ENCODE data around the gene ZBTB8OS. TPM values are rescaled to one million over a fixed set of nuclear protein-coding genes. Genes with fewer than 3 reads are reported as not detected.
A peak's percentile ranks its signal among the peaks of the same experiment; 100 is the strongest.

Gene ZBTB8OS
- total and polyA plus RNA-seq, 9 of the 15 experiments (the other 6 are each of a cell fraction or from before 2014, with no cell fraction given): 54.8 to 230 (median 107) TPM

DNA sequence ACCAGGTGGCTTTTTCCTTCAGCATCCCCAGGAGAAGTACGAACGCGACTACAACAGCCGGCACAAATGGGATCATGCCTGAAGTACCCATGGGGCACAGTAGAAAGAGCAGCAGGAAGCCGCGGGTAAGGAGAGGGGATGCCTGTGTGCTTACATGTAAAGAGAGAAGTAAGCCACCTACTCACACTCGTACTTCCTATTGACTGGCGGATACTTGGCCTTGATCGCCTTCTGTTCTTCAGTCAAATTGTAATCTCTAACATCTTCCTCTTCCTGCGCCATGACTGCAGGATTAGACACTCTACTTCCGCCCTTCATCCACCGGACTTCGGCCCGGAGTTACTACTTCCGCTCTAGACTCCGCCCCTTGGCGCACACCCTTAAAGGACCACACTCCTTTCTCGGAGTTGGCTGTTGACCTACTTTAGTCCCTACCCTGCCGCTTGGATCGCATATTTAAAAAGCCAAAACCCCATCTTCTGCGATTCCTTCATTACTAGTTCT lies at the start of gene ZBTB8OS (continued):
- TF ChIP-seq ZNF586 (CRISPR knock-in tag; conservative IDR thresholded peaks at IDR 0.05) (no peak), PTTG1 (tag; IDR thresholded peaks at IDR 0.05; ENCODE audit: low read depth) (no peak), BRF1 (IDR thresholded peaks at IDR 0.05; ENCODE audit: borderline replicate concordance, extremely low read depth, insufficient read length) (no peak), ZNF717 (CRISPR knock-in tag; IDR thresholded peaks at IDR 0.05) (no peak), SP2 (IDR thresholded peaks at IDR 0.05; ENCODE audit: extremely low read depth, low read depth, low read length, poor library complexity, severe bottlenecking) (no peak), ARHGAP35 (IDR thresholded peaks at IDR 0.05; ENCODE audit: partially characterized antibody) (no peak), MAFF (IDR thresholded peaks at IDR 0.05; ENCODE audit: low read length) (0 out of 2 replicates have a peak, but pooled peaks have one; percentile 0), ZC3H8 (IDR thresholded peaks at IDR 0.05) (no peak), TCF7L2 (IDR thresholded peaks at IDR 0.05; ENCODE audit: low read depth, low read length) (no peak), CHD4 (IDR thresholded peaks at IDR 0.05; ENCODE audit: insufficient read depth, insufficient replicate concordance, low read depth, low read length, poor library complexity, severe bottlenecking) (no peak), KLF1 (tag; IDR thresholded peaks at IDR 0.05) (no peak), ZNF551 (CRISPR knock-in tag; IDR thresholded peaks at IDR 0.05) (no peak), MTF1 (CRISPR knock-in tag; IDR thresholded peaks at IDR 0.05; ENCODE audit: borderline replicate concordance) (no peak), CBX2 (IDR thresholded peaks at IDR 0.05; ENCODE audit: insufficient read depth, low read length, poor library complexity, severe bottlenecking) (no peak), SIN3A (IDR thresholded peaks at IDR 0.05; ENCODE audit: borderline replicate concordance in 2 of 2, control insufficient read depth in 1 of 2, low read depth in 2 of 2, low read length in 2 of 2) (peak; percentile 83 to 90; a peak in 2 of 4 replicates), BHLHE40 (IDR thresholded peaks at IDR 0.05; ENCODE audit: low read length) (no peak), TAF7 (tag; IDR thresholded peaks at IDR 0.05) (no peak), PTBP1 (IDR thresholded peaks at IDR 0.05; ENCODE audit: low read depth, low read length) (no peak), ZNF583 (CRISPR knock-in tag; IDR thresholded peaks at IDR 0.05) (no peak)
- TF ChIP-seq, protein P1, sequence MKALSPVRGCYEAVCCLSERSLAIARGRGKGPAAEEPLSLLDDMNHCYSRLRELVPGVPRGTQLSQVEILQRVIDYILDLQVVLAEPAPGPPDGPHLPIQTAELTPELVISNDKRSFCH (CRISPR knock-in tag; IDR thresholded peaks at IDR 0.05): no peak
- TF ChIP-seq, protein P1 (tag; IDR thresholded peaks at IDR 0.05): no peak
- TF ChIP-seq, protein P2, sequence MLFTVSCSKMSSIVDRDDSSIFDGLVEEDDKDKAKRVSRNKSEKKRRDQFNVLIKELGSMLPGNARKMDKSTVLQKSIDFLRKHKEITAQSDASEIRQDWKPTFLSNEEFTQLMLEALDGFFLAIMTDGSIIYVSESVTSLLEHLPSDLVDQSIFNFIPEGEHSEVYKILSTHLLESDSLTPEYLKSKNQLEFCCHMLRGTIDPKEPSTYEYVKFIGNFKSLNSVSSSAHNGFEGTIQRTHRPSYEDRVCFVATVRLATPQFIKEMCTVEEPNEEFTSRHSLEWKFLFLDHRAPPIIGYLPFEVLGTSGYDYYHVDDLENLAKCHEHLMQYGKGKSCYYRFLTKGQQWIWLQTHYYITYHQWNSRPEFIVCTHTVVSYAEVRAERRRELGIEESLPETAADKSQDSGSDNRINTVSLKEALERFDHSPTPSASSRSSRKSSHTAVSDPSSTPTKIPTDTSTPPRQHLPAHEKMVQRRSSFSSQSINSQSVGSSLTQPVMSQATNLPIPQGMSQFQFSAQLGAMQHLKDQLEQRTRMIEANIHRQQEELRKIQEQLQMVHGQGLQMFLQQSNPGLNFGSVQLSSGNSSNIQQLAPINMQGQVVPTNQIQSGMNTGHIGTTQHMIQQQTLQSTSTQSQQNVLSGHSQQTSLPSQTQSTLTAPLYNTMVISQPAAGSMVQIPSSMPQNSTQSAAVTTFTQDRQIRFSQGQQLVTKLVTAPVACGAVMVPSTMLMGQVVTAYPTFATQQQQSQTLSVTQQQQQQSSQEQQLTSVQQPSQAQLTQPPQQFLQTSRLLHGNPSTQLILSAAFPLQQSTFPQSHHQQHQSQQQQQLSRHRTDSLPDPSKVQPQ (CRISPR knock-in tag; IDR thresholded peaks at IDR 0.05; ENCODE audit: borderline replicate concordance): no peak
- TF ChIP-seq, protein P3, sequence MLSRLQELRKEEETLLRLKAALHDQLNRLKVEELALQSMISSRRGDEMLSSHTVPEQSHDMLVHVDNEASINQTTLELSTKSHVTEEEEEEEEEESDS (CRISPR knock-in tag; IDR thresholded peaks at IDR 0.05): no peak
- TF ChIP-seq, protein P4, sequence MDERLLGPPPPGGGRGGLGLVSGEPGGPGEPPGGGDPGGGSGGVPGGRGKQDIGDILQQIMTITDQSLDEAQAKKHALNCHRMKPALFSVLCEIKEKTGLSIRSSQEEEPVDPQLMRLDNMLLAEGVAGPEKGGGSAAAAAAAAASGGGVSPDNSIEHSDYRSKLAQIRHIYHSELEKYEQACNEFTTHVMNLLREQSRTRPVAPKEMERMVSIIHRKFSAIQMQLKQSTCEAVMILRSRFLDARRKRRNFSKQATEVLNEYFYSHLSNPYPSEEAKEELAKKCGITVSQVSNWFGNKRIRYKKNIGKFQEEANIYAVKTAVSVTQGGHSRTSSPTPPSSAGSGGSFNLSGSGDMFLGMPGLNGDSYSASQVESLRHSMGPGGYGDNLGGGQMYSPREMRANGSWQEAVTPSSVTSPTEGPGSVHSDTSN (CRISPR knock-in tag; IDR thresholded peaks at IDR 0.05; ENCODE audit: low read depth): no peak
- TF ChIP-seq, protein P4 (tag; conservative IDR thresholded peaks at IDR 0.05; ENCODE audit: low read depth): no peak
